ENCODE data around the gene TNNC2. TPM values are rescaled to one million over a fixed set of nuclear protein-coding genes. Genes with fewer than 3 reads are reported as not detected.

TNNC2 gene
- total RNA-seq, 1 donor from 2014 or later, result 1.2 TPM

GRCh38 chr20:45788351-45788750 is 38.8 kb downstream of the TNNC2 start:
- no peak for DNase-seq (ENCODE audit: extremely low spot score, unreplicated experiment)
- Mint-ChIP-seq H3K9me3 (ENCODE audit: unreplicated experiment) (no peaks in the 10 kb centered on the region), H3K4me1 (ENCODE audit: unreplicated experiment) (peaks cover 10% of the 10 kb centered on the region), H3K4me3 (ENCODE audit: unreplicated experiment) (no peak overlapping the region), H3K27ac (ENCODE audit: unreplicated experiment) (no peak overlapping the region), H3K36me3 (ENCODE audit: unreplicated experiment) (no peaks in the 10 kb centered on the region), H3K27me3 (ENCODE audit: unreplicated experiment) (no peaks in the 10 kb centered on the region)
- TF ChIP-seq CTCF (IDR thresholded peaks at IDR 0.05), result no peak

- peaks cover 39% of the 10 kb centered on the region for H3K4me1 Mint-ChIP-seq (ENCODE audit: unreplicated experiment)
- H3K27ac Mint-ChIP-seq (ENCODE audit: unreplicated experiment), result no peak overlapping the region
- no peaks in the 10 kb centered on the region for H3K9me3 Mint-ChIP-seq (ENCODE audit: unreplicated experiment)
- no peaks in the 10 kb centered on the region for H3K27me3 Mint-ChIP-seq (ENCODE audit: unreplicated experiment)
- H3K36me3 Mint-ChIP-seq (ENCODE audit: unreplicated experiment), result no peaks in the 10 kb centered on the region
- DNase-seq (ENCODE audit: extremely low spot score, unreplicated experiment), result no peak
- TF ChIP-seq CTCF (IDR thresholded peaks at IDR 0.05), result no peak
- H3K4me3 Mint-ChIP-seq (ENCODE audit: unreplicated experiment), result no peak overlapping the region
Observed at GRCh38 chr20:45783656-45784294, 43.3 kb downstream of the TNNC2 start.

- Mint-ChIP-seq H3K9me3 (ENCODE audit: unreplicated experiment) (no peaks in the 10 kb centered on the region), H3K36me3 (ENCODE audit: unreplicated experiment) (no peaks in the 10 kb centered on the region), H3K4me1 (ENCODE audit: unreplicated experiment) (peaks cover 47% of the 10 kb centered on the region), H3K4me3 (ENCODE audit: unreplicated experiment) (no peak overlapping the region), H3K27ac (ENCODE audit: unreplicated experiment) (no peak overlapping the region), H3K27me3 (ENCODE audit: unreplicated experiment) (no peaks in the 10 kb centered on the region)
- no peak for DNase-seq (ENCODE audit: extremely low spot score, unreplicated experiment)
- TF ChIP-seq CTCF (IDR thresholded peaks at IDR 0.05), result no peak
Observed at GRCh38 chr20:45782890-45783289, 44.2 kb downstream of the TNNC2 start.

GRCh38 chr20:45781391-45781931 is 45.7 kb downstream of the TNNC2 start:
- no peak overlapping the region for H3K4me3 Mint-ChIP-seq (ENCODE audit: unreplicated experiment)
- no peaks in the 10 kb centered on the region for H3K27me3 Mint-ChIP-seq (ENCODE audit: unreplicated experiment)
- H3K27ac Mint-ChIP-seq (ENCODE audit: unreplicated experiment), result peak overlapping the region; percentile 94
- no peak for DNase-seq (ENCODE audit: extremely low spot score, unreplicated experiment)
- H3K4me1 Mint-ChIP-seq (ENCODE audit: unreplicated experiment), result peaks cover 49% of the 10 kb centered on the region
- H3K9me3 Mint-ChIP-seq (ENCODE audit: unreplicated experiment), result no peaks in the 10 kb centered on the region
- TF ChIP-seq CTCF (IDR thresholded peaks at IDR 0.05), result no peak
- H3K36me3 Mint-ChIP-seq (ENCODE audit: unreplicated experiment), result no peaks in the 10 kb centered on the region

GRCh38 chr20:45780159-45780558 is 47.0 kb downstream of the TNNC2 start:
- no peaks in the 10 kb centered on the region for H3K36me3 Mint-ChIP-seq (ENCODE audit: unreplicated experiment)
- H3K4me1 Mint-ChIP-seq (ENCODE audit: unreplicated experiment), result peaks cover 49% of the 10 kb centered on the region
- DNase-seq (ENCODE audit: extremely low spot score, unreplicated experiment), result no peak
- H3K9me3 Mint-ChIP-seq (ENCODE audit: unreplicated experiment), result no peaks in the 10 kb centered on the region
- no peak overlapping the region for H3K4me3 Mint-ChIP-seq (ENCODE audit: unreplicated experiment)
- no peak for TF ChIP-seq CTCF (IDR thresholded peaks at IDR 0.05)
- H3K27me3 Mint-ChIP-seq (ENCODE audit: unreplicated experiment), result no peaks in the 10 kb centered on the region
- peak overlapping the region; percentile 94 for H3K27ac Mint-ChIP-seq (ENCODE audit: unreplicated experiment)

All from osteocyte (in vitro differentiated cells).